ENCODE data around the gene XAGE1B. TPM values are rescaled to one million over a fixed set of nuclear protein-coding genes. Genes with fewer than 3 reads are reported as not detected.
"Not testable (repeated sequence)": the region's sequence is repeated elsewhere in the genome, so short reads cannot be mapped to it uniquely, and the experiment has no call there.

Gene XAGE1B
- total and polyA plus RNA-seq, 9 of the 15 experiments (the other 6 are each of a cell fraction or from before 2014, with no cell fraction given), result 3.1 to 382 (median 105) TPM

DNA sequence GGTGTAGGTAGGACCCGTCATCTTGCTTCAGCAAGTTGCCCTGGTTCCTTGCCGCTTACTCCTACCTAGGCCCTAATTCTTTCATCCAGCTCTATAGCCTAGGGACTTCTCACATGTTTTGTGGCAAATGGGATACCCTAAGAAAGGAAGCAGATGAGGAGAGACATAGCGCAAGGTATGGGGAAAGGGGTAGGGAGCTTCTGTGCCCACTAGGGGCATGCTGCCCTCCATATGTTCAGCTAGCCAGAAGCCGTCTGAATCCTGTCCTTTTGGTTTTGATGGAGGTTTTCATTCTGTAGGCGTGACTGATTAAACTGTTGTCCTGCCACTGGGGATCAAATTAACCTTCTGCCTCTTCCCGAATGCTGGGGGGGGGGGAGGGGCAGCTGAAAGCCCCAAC lies 5.7 kb downstream of the XAGE1B start:
- H3K36me3 ChIP-seq (ENCODE audit: control insufficient read depth, insufficient read depth, low read length); H2AFZ ChIP-seq (ENCODE audit: low read depth, low read length); H3K4me3 ChIP-seq; H3K9me3 ChIP-seq (replicated peaks; ENCODE audit: control insufficient read depth, insufficient read depth, low read depth, low read length); POLR2A ChIA-PET; BruUV-seq (replicated peaks); FAIRE-seq; H3K4me2 ChIP-seq (ENCODE audit: insufficient read depth, low read length); H3K9me1 ChIP-seq (ENCODE audit: control insufficient read depth, insufficient read depth, low read length); H3K4me1 ChIP-seq (replicated peaks in 1 of 2; ENCODE audit: control insufficient read depth in 2 of 2, insufficient read depth in 2 of 2, low read length in 2 of 2); H3K9ac ChIP-seq (ENCODE audit: insufficient read depth in 1 of 2, low read depth in 2 of 2, low read length in 2 of 2); in situ Hi-C loops (cut with MboI); CTCF ChIA-PET (ENCODE audit: low intra/inter-chr PET ratio); H3K79me2 ChIP-seq (ENCODE audit: control insufficient read depth, insufficient read depth, low read length); H4K20me1 ChIP-seq (replicated peaks; ENCODE audit: control insufficient read depth, insufficient read depth, low read length); H3K27me3 ChIP-seq (ENCODE audit: control insufficient read depth in 2 of 2, insufficient read depth in 2 of 2, low read length in 2 of 2); intact Hi-C loops (cut with micrococcal nuclease); DNase-seq (ENCODE audit: extremely low read depth in 1 of 4, low spot score in 3 of 4); H3K27ac ChIP-seq (ENCODE audit: extremely low read depth, low read depth, low read length): not testable (repeated sequence)
- WGBS (ENCODE audit: insufficient coverage, low coverage, missing lambda C conversion rate), result no CpG with 5 or more reads among the region's 6 CpGs
- peak; percentile 65 for ATAC-seq

DNA sequence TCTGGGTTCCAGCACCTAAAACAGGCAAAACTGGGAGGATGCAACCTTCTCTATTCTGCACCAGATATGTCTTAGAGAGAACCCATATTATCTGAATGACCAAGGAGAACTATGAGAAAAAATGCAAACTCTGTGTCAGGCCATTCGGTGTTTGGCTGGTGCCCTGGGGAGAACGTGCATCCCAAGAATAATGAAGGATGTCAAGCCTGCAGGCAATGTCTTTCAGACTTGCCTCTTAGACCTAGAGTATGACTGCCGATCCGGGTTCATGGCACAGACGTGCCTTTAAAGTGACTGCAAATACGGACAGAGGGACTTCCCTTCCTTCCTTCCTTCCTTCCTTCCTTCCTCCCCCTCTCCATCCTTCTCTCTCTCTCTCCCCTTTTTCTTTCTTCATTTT lies 6.9 kb downstream of the XAGE1B start:
- no peak overlapping the region for H3K27ac ChIP-seq (ENCODE audit: extremely low read depth, low read depth, low read length)
- no peak overlapping the region for H2AFZ ChIP-seq (ENCODE audit: low read depth, low read length)
- 21% methylated on average over 6 of the region's 6 CpGs for WGBS (ENCODE audit: insufficient coverage, low coverage, missing lambda C conversion rate)
- CTCF ChIA-PET (ENCODE audit: low intra/inter-chr PET ratio), result no interaction called here
- no peaks in the 10 kb centered on the region for H4K20me1 ChIP-seq (replicated peaks; ENCODE audit: control insufficient read depth, insufficient read depth, low read length)
- no peak for FAIRE-seq
- POLR2A ChIA-PET, result no interaction called here
- no peak for DNase-seq (ENCODE audit: extremely low read depth in 1 of 4, low spot score in 3 of 4)
- intact Hi-C loops (cut with micrococcal nuclease) (no loop called here), in situ Hi-C loops (cut with MboI) (no loop called here)
- no peaks in the 10 kb centered on the region for H3K36me3 ChIP-seq (ENCODE audit: control insufficient read depth, insufficient read depth, low read length)
- peaks cover 0 to 4% of the 10 kb centered on the region in 2 experiments; a peak in 1 of 5 replicates for H3K27me3 ChIP-seq (ENCODE audit: control insufficient read depth in 2 of 2, insufficient read depth in 2 of 2, low read length in 2 of 2)
- H3K9me3 ChIP-seq (replicated peaks; ENCODE audit: control insufficient read depth, insufficient read depth, low read depth, low read length), result no peaks in the 10 kb centered on the region
- H3K4me1 ChIP-seq (replicated peaks in 1 of 2; ENCODE audit: control insufficient read depth in 2 of 2, insufficient read depth in 2 of 2, low read length in 2 of 2), result no peaks in the 10 kb centered on the region
- H3K9ac ChIP-seq (ENCODE audit: insufficient read depth in 1 of 2, low read depth in 2 of 2, low read length in 2 of 2), result no peak overlapping the region
- no peak for ATAC-seq
- no peak overlapping the region for H3K4me3 ChIP-seq
- H3K79me2 ChIP-seq (ENCODE audit: control insufficient read depth, insufficient read depth, low read length), result no peaks in the 10 kb centered on the region
- H3K4me2 ChIP-seq (ENCODE audit: insufficient read depth, low read length), result no peak overlapping the region
- no TSS peak for BruUV-seq (replicated peaks)
- no peaks in the 10 kb centered on the region for H3K9me1 ChIP-seq (ENCODE audit: control insufficient read depth, insufficient read depth, low read length)
- TF ChIP-seq ILF3 (IDR thresholded peaks at IDR 0.05; ENCODE audit: borderline replicate concordance) (no peak), CHD7 (IDR thresholded peaks at IDR 0.05; ENCODE audit: low read depth, low read length) (no peak), ZBED1 (IDR thresholded peaks at IDR 0.05) (no peak), ZNF239 (CRISPR knock-in tag; IDR thresholded peaks at IDR 0.05) (no peak)
- TF ChIP-seq, protein P1, sequence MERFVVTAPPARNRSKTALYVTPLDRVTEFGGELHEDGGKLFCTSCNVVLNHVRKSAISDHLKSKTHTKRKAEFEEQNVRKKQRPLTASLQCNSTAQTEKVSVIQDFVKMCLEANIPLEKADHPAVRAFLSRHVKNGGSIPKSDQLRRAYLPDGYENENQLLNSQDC (CRISPR knock-in tag; IDR thresholded peaks at IDR 0.05), result no peak
